ENCODE results near the gene CLN6. TPM values are rescaled to one million over a fixed set of nuclear protein-coding genes. Genes with fewer than 3 reads are reported as not detected.

Gene CLN6
- total RNA-seq, 1 donor from 2014 or later, result 35.3 TPM

DNA sequence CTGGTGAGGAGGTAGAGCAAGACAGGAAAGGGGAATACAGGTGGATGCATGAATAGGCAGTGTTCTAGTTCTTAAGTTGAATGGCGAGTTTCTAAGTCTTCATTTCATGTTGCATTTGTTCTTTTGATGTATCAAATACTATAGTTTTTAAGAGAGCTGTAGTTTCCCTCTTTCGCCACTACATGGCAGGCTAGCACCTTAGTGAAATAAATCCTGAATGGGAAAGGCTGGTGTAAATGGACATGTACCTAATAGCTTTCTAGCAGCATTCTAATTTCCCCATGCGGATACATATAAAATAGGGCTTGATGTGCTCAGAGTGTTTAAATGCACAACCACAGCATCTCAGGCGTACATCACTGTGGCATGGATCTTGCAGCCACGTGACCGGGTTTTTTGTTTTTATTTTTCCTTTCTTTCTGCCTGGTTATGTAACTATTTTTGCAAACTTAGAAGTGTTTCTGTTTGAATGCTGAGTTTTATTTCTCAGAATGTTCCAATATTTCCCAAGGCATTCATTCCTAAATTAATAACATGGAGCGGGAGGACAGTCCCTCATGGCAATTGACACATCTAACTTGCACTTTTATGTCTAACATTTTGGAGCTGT, 23.5 kb upstream of the CLN6 start:
- Mint-ChIP-seq H3K4me3 (no peak overlapping the region), H3K27me3 (ENCODE audit: low read depth) (no peaks in the 10 kb centered on the region), H3K4me1 (peaks cover 4% of the 10 kb centered on the region)

DNA sequence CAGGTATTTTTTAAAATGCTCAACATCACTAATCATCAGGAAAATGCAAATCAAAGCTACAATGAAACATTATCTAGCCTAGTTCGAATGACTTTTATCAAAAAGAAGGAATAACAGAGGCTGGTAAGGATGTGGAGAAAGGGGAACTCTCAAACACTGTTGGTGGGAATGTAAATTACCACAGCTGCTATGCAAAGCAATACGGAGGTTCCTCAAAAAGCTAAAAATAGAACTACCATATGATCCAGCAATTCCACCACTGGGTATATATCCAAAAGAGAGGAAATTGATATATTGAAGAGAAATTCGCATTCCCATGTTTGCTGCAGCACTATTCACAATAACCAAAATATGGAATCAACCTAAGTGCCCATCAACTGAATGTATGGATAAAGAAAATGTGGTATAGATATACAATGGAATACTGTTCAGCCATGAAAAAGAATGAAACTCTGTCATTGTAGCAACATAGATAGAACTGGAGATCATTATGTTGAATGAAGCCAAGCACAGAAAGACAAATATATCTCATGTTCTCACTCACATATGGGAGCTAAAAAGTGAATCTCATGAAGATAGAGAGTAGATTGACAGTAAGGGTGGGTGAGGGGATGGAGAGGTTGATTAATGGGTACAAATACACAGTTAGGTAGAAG, 19.7 kb upstream of the CLN6 start:
- Mint-ChIP-seq H3K4me1 (no peaks in the 10 kb centered on the region), H3K27me3 (ENCODE audit: low read depth) (no peaks in the 10 kb centered on the region), H3K4me3 (no peak overlapping the region), H3K36me3 (peaks cover 16% of the 10 kb centered on the region), H3K27ac (no peak overlapping the region), H3K9me3 (peaks cover 36% of the 10 kb centered on the region)
- TF ChIP-seq CTCF (IDR thresholded peaks at IDR 0.05; ENCODE audit: unreplicated experiment), result no peak
- no peak for DNase-seq (ENCODE audit: low spot score in 2 of 2, unreplicated experiment in 2 of 2)

More for the DNA sequence above, 23.5 kb upstream of the CLN6 start:
- Mint-ChIP-seq H3K27ac (no peak overlapping the region), H3K36me3 (peaks cover 2% of the 10 kb centered on the region), H3K9me3 (peaks cover 10% of the 10 kb centered on the region)
- peak; percentile 76 for TF ChIP-seq CTCF (IDR thresholded peaks at IDR 0.05; ENCODE audit: unreplicated experiment)
- DNase-seq (ENCODE audit: low spot score in 2 of 2, unreplicated experiment in 2 of 2), result no peak

DNA sequence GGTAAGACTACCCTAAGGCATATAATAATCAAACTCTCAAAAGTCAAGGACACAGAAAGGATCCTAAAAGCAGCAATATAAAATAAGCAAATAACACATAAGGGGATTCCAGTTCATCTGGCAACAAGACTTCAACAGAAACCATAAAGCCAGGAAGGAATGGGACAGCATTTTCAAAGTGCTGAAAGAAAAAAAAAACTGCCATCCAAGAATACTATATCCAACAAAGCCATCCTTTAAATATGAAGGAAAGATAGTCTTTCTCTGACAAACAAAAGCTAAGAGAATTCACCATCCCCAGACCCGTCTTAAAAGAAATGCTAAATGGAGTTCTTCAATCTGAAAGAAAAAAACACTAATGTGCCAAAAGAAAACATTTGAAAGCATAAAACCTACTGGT, 14.7 kb upstream of the CLN6 start:
- TF ChIP-seq CTCF (IDR thresholded peaks at IDR 0.05; ENCODE audit: unreplicated experiment), result no peak
- Mint-ChIP-seq H3K27ac (no peak overlapping the region), H3K4me3 (no peak overlapping the region), H3K9me3 (peaks cover 53% of the 10 kb centered on the region), H3K27me3 (ENCODE audit: low read depth) (no peaks in the 10 kb centered on the region), H3K36me3 (peaks cover 22% of the 10 kb centered on the region), H3K4me1 (no peaks in the 10 kb centered on the region)
- DNase-seq (ENCODE audit: low spot score in 2 of 2, unreplicated experiment in 2 of 2), result no peak

DNA sequence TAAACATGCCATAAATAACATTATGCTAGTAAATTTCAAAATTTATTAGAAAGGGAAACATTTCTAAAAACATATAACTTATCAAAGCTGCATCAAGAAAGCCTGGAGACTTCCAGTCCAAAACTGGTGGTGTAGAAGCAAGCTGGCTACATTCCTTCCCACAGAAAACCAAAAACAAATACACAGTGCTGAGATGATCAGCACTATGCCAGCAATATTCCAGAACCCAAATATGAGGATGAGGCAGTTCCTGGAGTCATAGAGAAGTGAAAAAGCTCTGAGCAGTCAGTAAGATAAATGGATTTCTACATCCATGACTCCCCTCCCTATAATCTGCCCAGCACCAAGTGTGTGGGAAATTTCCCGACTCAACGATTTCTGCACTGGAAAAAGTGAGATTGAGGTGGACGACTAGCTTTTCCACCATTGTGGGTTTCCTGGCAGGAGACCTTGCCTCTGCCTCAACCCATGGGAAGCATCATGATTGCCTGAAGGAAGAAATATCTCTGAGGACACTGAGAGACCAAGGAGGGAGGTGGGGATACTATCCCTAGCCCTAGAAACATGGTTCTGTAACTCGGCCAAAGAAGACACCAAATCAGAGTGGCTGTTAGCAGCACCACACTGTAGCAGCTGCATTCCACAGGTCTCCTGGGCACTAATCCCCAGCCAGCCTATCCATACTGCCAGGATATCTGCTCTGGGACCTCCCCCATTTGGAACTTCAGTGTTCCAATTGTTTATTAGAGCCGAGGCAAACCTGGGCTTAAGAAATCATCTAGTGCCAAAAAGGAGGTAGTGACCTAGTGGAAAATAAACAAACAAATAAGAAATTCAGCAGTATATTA, 11.8 kb upstream of the CLN6 start:
- Mint-ChIP-seq H3K27me3 (ENCODE audit: low read depth) (no peaks in the 10 kb centered on the region), H3K4me3 (no peak overlapping the region), H3K36me3 (peaks cover 19% of the 10 kb centered on the region), H3K4me1 (no peaks in the 10 kb centered on the region), H3K9me3 (peaks cover 55% of the 10 kb centered on the region), H3K27ac (no peak overlapping the region)
- no peak for TF ChIP-seq CTCF (IDR thresholded peaks at IDR 0.05; ENCODE audit: unreplicated experiment)
- no peak for DNase-seq (ENCODE audit: low spot score in 2 of 2, unreplicated experiment in 2 of 2)

DNA sequence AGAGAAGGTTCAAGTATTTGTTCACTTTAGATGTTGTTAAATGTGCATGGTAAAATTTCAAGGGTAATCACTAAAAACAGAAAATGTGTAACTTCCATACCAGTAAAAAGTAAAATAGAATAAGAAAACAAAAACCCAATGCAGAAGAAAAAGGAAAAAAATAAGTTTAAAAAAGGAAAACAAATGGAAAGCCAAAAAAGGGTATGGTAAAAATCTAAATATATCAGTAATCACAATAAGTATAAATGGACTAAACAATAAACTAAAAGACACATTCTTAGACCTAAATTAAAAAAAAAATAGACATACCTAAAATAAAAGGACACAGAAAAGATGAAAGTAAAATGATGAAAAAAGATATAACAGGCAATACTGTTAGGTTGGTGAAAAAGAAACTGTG, 9.5 kb upstream of the CLN6 start:
- no peak overlapping the region for H3K27ac Mint-ChIP-seq
- no peak for DNase-seq (ENCODE audit: low spot score in 2 of 2, unreplicated experiment in 2 of 2)
- TF ChIP-seq CTCF (IDR thresholded peaks at IDR 0.05; ENCODE audit: unreplicated experiment), result no peak
- H3K27me3 Mint-ChIP-seq (ENCODE audit: low read depth), result no peaks in the 10 kb centered on the region
- peaks cover 6% of the 10 kb centered on the region for H3K4me1 Mint-ChIP-seq
- H3K36me3 Mint-ChIP-seq, result peaks cover 13% of the 10 kb centered on the region
- no peak overlapping the region for H3K4me3 Mint-ChIP-seq
- peaks cover 37% of the 10 kb centered on the region for H3K9me3 Mint-ChIP-seq

Data from mesothelial cell of epicardium (in vitro differentiated cells).